GM12801 (cell line): ENCODE data around the gene ASCC3.

ENCODE experiments used
- TF ChIP-seq, protein P1 (sequence below): IDR thresholded peaks from one replicate; pipeline ENCODE4 v1.5.1; 2011; ENCODE audit warnings: control low read depth; ENCODE audit not compliant: insufficient read length; ENCODE audit errors: extremely low read depth

Gene ASCC3

DNA sequence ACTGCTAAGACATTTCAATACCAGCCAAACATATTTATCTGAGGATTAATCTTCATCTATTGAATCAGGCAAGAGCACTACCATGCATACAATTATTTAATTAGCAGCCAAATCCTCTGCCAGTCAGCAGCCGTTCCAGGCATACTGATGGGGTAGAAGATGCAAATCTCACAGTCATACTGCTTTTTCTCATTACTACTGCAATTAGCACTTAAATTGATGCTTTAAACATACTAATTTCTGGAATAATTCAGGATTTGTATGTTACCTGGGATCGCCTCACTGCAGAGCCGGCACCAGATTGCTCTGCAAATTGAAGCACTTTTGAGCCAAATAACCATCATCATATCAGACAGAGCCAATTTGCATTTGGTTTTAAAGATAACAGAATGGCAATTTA is 366.5 kb downstream of the ASCC3 start:
- TF ChIP-seq, protein P1, sequence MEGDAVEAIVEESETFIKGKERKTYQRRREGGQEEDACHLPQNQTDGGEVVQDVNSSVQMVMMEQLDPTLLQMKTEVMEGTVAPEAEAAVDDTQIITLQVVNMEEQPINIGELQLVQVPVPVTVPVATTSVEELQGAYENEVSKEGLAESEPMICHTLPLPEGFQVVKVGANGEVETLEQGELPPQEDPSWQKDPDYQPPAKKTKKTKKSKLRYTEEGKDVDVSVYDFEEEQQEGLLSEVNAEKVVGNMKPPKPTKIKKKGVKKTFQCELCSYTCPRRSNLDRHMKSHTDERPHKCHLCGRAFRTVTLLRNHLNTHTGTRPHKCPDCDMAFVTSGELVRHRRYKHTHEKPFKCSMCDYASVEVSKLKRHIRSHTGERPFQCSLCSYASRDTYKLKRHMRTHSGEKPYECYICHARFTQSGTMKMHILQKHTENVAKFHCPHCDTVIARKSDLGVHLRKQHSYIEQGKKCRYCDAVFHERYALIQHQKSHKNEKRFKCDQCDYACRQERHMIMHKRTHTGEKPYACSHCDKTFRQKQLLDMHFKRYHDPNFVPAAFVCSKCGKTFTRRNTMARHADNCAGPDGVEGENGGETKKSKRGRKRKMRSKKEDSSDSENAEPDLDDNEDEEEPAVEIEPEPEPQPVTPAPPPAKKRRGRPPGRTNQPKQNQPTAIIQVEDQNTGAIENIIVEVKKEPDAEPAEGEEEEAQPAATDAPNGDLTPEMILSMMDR, result no peak

DNA sequence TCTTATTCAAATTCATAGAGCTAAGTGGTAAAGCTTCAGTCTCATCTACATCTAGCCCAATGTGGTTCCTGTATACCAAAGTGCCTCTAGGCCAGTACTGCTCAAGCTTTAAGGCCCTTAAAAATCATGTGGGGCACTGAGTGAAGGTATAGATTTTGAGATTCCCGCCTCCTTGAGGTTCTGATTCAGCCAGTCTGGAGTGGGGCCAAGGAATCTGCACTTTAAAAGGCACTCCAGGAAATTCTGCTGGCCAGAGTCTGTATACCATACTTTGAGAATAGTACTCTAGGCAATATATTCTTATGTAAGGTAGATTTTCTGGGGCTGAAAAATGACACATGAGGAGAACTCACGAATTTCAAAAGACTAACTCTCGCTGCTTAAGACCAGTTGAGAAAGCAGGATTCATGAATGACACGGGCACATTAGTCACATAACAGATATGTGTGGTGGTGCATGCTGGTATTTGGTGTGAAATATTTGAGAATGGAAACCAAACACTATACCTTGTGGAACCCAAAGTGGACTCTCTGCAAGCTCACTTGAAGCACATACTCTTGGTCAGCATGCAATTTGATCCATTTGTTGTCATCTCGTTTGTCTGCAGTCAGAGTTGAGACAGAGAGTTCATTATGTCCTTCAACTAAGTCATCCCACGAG is 368.8 kb downstream of the ASCC3 start:
- TF ChIP-seq, protein P1, result no peak

DNA sequence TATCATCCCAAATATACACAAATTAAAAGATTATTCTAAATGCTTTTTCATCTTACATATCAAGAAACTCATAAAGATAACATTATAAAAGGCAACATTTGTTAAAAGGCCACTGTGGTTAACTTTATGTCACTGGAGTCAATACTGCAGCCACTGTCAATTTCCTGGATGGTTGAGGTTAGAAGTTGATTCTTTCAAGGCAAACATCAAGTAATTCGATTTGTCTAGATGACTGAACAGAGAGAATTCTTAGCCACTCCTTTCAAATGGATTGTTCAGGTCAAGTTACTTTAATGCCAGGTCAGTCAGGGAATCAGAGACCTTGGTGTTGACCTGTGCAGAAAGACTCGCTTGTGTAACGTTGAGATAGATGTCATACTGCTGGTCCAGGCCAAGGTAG is 372.0 kb downstream of the ASCC3 start:
- TF ChIP-seq, protein P1, result no peak

DNA sequence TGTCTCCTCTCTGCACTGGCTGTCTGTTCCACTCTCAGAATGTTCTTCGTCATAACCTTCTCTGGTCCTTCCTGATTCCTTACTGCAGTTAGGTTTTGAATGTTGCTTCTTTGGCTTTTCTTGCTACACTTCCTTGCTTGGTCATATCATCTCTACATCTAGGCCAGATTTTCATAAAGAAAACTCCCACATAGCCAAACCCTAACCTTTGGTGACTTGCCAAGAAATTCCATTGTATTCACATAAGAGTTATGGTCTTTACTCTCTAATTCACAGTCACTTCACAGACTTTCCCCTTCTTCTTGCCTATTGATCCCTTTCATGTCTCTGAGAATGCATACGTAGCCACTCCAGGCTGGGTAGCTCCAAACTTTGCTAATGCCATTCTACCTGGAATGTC is 374.5 kb downstream of the ASCC3 start:
- TF ChIP-seq, protein P1, result no peak

DNA sequence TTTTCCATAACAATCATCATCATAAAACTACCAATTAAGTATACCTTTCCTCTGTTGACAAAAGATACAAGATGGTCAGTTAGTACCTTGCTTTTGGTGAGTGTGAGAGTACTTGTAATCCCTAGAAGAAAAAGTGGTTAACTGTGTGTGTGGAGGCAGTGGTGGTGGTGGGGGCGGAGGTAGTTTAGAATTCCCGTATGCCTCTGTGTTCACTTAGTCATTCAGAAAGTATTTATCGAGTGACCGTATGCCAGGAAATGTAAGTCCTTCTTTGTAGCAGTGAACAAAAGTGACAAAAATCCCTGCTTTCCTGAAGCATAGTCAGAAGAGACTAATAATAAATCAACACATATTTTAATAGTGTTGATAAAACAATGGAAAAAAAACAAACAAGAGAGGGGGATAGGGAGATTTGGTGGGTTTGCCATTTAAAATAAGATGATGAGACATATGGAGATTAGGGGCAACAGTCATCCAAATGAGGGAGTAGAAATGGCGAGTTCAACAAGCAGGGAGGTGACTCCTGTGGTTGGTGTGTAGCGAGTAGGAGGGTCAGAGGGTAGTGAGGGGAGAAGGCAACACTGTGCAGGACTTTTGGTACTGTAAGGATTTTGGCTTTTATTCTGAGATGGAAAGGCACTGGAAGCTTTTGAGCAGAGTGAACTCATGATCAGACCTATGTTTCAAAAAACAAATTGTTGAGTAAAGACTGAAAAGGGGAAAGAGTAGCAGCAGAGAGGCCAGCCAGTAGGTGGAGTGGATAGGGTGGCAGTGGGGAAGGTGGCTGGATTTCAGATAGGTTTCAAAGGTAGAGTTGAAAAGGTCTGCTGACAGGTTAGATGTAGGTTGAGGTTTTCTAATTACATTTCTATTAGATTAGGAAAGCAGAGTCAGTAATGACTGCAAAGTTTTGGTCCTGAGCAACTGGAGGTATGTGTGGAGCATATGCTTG is 376.1 kb downstream of the ASCC3 start:
- TF ChIP-seq, protein P1, result no peak

DNA sequence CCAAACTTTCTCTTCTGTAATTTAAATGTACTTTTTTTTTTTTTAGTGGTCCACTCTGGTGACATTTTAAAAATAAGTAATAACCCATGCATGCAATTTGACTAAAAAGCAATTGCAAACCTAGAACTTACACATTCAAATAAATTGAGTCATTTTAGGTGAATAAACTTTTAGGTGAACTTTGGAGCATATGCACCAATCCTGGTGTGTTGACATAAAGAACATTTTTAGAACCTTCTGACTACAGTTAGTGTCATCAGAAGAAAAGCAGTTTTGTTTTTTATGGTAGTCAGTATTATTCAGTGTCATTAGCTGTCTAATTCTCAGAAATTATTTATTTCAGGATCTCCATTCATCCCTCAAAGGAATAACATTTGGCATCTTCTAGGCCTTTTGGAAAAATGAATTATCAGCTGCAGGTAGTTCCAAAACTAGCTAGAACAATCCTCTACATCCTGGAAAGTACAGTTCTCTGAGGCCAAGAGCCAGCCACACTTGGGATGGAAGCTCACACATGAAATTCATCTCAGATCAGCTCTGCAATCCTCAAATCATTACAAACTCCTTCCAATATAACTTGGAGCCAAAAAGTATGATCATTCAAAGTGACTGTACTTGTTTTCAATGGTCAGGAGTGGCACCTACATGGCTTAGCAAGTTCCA is 378.0 kb downstream of the ASCC3 start:
- TF ChIP-seq, protein P1, result no peak
